ENCODE measurements around the gene AUH. TPM values are rescaled to one million over a fixed set of nuclear protein-coding genes. Genes with fewer than 3 reads are reported as not detected.

Gene AUH
- total RNA-seq, 1 experiment from 2014 or later = 21.7 TPM

DNA sequence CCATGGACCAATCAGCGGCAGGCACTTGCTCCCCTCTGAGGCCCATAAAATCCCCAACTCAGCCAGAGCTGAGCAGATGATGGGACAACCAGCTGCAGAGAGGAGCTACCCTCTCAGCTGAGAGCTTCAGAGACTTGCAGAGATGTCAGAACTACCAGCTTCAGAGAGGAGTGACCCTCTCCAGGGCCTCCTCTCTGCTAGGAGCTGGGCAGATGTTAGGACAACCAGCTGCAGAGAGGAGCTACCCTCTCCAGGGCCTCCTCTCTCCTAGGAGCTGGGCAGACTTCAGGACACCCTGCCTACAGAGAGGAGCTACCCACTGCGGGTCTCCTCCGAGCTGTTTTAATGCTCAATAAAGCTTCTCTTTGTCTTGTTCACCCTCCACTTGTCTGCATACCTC, 3.0 kb upstream of the AUH start:
- H3K4me3 Mint-ChIP-seq = no peak overlapping the region; a peak in 1 of 5 replicates
- H3K4ac ChIP-seq (ENCODE audit: low read depth, low read length) = no peak overlapping the region
- H3K18ac ChIP-seq (ENCODE audit: insufficient read length, low read depth, low read length) = no peak overlapping the region
- no peak overlapping the region for H3K27ac Mint-ChIP-seq
- DNase-seq = no peak
- peaks cover 13 to 15% of the 10 kb centered on the region in 2 experiments for H3K4me1 Mint-ChIP-seq
- H3K23me2 ChIP-seq (ENCODE audit: insufficient read length, low read depth, low read length, poor library complexity, severe bottlenecking) = no peaks in the 10 kb centered on the region
- H4K8ac ChIP-seq (replicated peaks; ENCODE audit: insufficient read length, low read depth, low read length) = no peak overlapping the region
- WGBS (ENCODE audit: extremely low coverage, insufficient read length, low lambda C conversion rate) = no CpG with 5 or more reads among the region's 3 CpGs
- H3K27me3 ChIP-seq (ENCODE audit: insufficient read depth, low read length) = no peaks in the 10 kb centered on the region
- H2BK120ac ChIP-seq (ENCODE audit: low read depth, low read length, poor library complexity, severe bottlenecking) = no peak overlapping the region
- H2BK5ac ChIP-seq (ENCODE audit: insufficient read length, low read length) = no peak overlapping the region
- no peak overlapping the region for H3K14ac ChIP-seq (ENCODE audit: insufficient read depth, low read length)
- peaks cover 6% of the 10 kb centered on the region for H3K4me1 ChIP-seq (ENCODE audit: insufficient read depth, low read length)
- peaks cover 5 to 13% of the 10 kb centered on the region in 2 experiments; a peak in 4 of 5 replicates for H3K9me3 Mint-ChIP-seq
- H2BK20ac ChIP-seq (ENCODE audit: low read depth, low read length, poor library complexity, severe bottlenecking) = no peak overlapping the region
- peaks cover 0 to 15% (median 4%) of the 10 kb centered on the region in 3 experiments; a peak in 5 of 7 replicates for H3K36me3 Mint-ChIP-seq (ENCODE audit: insufficient read depth in 1 of 3, low read depth in 3 of 3)
- H3K79me2 ChIP-seq (ENCODE audit: insufficient read depth, low read length) = peaks cover 7% of the 10 kb centered on the region; the same call in 1 of the 2 replicates
- H3K56ac ChIP-seq (ENCODE audit: insufficient read length, low read depth, low read length) = no peak overlapping the region
- no peak overlapping the region for H2BK15ac ChIP-seq (ENCODE audit: low read depth, low read length)
- no peaks in the 10 kb centered on the region for H3K9me3 ChIP-seq (ENCODE audit: control insufficient read depth, low read depth, low read length)
- H3K27ac ChIP-seq (ENCODE audit: insufficient read length, low read depth, low read length) = no peak overlapping the region
- H3K9ac ChIP-seq (ENCODE audit: extremely low read depth, insufficient read length, low read length) = no peak overlapping the region
- TF ChIP-seq, protein P1, sequence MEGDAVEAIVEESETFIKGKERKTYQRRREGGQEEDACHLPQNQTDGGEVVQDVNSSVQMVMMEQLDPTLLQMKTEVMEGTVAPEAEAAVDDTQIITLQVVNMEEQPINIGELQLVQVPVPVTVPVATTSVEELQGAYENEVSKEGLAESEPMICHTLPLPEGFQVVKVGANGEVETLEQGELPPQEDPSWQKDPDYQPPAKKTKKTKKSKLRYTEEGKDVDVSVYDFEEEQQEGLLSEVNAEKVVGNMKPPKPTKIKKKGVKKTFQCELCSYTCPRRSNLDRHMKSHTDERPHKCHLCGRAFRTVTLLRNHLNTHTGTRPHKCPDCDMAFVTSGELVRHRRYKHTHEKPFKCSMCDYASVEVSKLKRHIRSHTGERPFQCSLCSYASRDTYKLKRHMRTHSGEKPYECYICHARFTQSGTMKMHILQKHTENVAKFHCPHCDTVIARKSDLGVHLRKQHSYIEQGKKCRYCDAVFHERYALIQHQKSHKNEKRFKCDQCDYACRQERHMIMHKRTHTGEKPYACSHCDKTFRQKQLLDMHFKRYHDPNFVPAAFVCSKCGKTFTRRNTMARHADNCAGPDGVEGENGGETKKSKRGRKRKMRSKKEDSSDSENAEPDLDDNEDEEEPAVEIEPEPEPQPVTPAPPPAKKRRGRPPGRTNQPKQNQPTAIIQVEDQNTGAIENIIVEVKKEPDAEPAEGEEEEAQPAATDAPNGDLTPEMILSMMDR (conservative IDR thresholded peaks at IDR 0.05) = no peak
- H2AFZ ChIP-seq (ENCODE audit: low read length) = no peak overlapping the region
- no peaks in the 10 kb centered on the region for H4K20me1 ChIP-seq (ENCODE audit: control insufficient read depth, insufficient read depth, insufficient read length)
- H3T11ph ChIP-seq (ENCODE audit: low read length) = no peak overlapping the region
- no peaks in the 10 kb centered on the region; the same call in none of the 2 replicates for H3K27me3 Mint-ChIP-seq (ENCODE audit: low read depth)
- H3K79me1 ChIP-seq (ENCODE audit: insufficient read depth, low read depth, low read length, poor library complexity, severe bottlenecking) = no peaks in the 10 kb centered on the region
- no peak overlapping the region for H2BK12ac ChIP-seq (ENCODE audit: insufficient read length, low read depth, low read length)
- H4K91ac ChIP-seq (ENCODE audit: insufficient read length, low read depth, low read length) = no peak overlapping the region
- H2AK5ac ChIP-seq (ENCODE audit: insufficient read length, low read length) = no peak overlapping the region
- H3K23ac ChIP-seq (ENCODE audit: insufficient read length, low read depth, low read length) = no peak overlapping the region
- H4K5ac ChIP-seq (ENCODE audit: insufficient read length, low read depth, low read length) = no peak overlapping the region
- no peak overlapping the region for H3K4me2 ChIP-seq (ENCODE audit: insufficient read depth, insufficient read length, low read length)
